H9 (cell line): ENCODE data around the gene MAP2. TPM values are rescaled to one million over a fixed set of nuclear protein-coding genes. Genes with fewer than 3 reads are reported as not detected.

Experiments used
- DNase-seq: peaks from one replicate; pipeline ENCODE4 v3.0.0-alpha.2; 2017
- H2AFZ ChIP-seq: one replicate; pipeline ENCODE4 v1.6.1; 2013; ENCODE audit warnings: mild to moderate bottlenecking, low read length, control low read depth, moderate library complexity
- H2AK5ac ChIP-seq: 2 replicates; pipeline ENCODE4 v1.6.1; 2013; ENCODE audit warnings: low read length, control low read depth, mixed read lengths; ENCODE audit not compliant: insufficient read length
- H2BK120ac ChIP-seq: one replicate; pipeline ENCODE4 v1.6.1; 2013; ENCODE audit warnings: low read depth, mild to moderate bottlenecking, low read length, control low read depth, inconsistent platforms; ENCODE audit not compliant: poor library complexity, severe bottlenecking
- H2BK12ac ChIP-seq: 2 replicates; pipeline ENCODE4 v1.6.1; 2013; ENCODE audit warnings: low read length, control low read depth, mixed read lengths, low read depth; ENCODE audit not compliant: insufficient read length
- H2BK15ac ChIP-seq: 2 replicates; pipeline ENCODE4 v1.6.1; 2013; ENCODE audit warnings: low read depth, low read length, control low read depth
- H2BK20ac ChIP-seq: one replicate; pipeline ENCODE4 v1.6.1; 2013; ENCODE audit warnings: low read depth, mild to moderate bottlenecking, low read length, control low read depth, inconsistent platforms; ENCODE audit not compliant: poor library complexity, severe bottlenecking
- H2BK5ac ChIP-seq: 2 replicates; pipeline ENCODE4 v1.6.1; 2013; ENCODE audit warnings: low read length, control low read depth, mixed read lengths; ENCODE audit not compliant: insufficient read length
- H3K14ac ChIP-seq: 2 replicates; pipeline ENCODE4 v1.6.1; 2013; ENCODE audit warnings: low read length, control low read depth; ENCODE audit not compliant: insufficient read depth
- H3K18ac ChIP-seq: 2 replicates; pipeline ENCODE4 v1.6.1; 2013; ENCODE audit warnings: low read depth, mild to moderate bottlenecking, mixed read lengths, low read length, control low read depth; ENCODE audit not compliant: insufficient read length
- H3K23ac ChIP-seq: 2 replicates; pipeline ENCODE4 v1.6.1; 2013; ENCODE audit warnings: low read length, control low read depth, mixed read lengths, low read depth; ENCODE audit not compliant: insufficient read length
- H3K23me2 ChIP-seq: 2 replicates; pipeline ENCODE4 v1.6.1; 2013; ENCODE audit warnings: low read depth, mild to moderate bottlenecking, mixed read lengths, low read length, control low read depth; ENCODE audit not compliant: insufficient read length, poor library complexity, severe bottlenecking
- H3K27ac ChIP-seq: 2 replicates; pipeline ENCODE4 v1.5.1; 2013; ENCODE audit warnings: low read length, control low read depth, mixed read lengths, low read depth; ENCODE audit not compliant: insufficient read length
- H3K27me3 ChIP-seq: 2 replicates; pipeline ENCODE4 v1.6.1; 2013; ENCODE audit warnings: low read length, control low read depth, inconsistent platforms; ENCODE audit not compliant: insufficient read depth
- H3K4ac ChIP-seq: 2 replicates; pipeline ENCODE4 v1.6.1; 2013; ENCODE audit warnings: low read depth, mild to moderate bottlenecking, control low read depth, inconsistent platforms, low read length, moderate library complexity
- H3K4me1 ChIP-seq: 2 replicates; pipeline ENCODE4 v1.6.1; 2013; ENCODE audit warnings: low read length, control low read depth, inconsistent platforms; ENCODE audit not compliant: insufficient read depth
- H3K4me2 ChIP-seq: 2 replicates; pipeline ENCODE4 v1.6.1; 2013; ENCODE audit warnings: low read length, control low read depth, mixed read lengths; ENCODE audit not compliant: insufficient read length, insufficient read depth
- H3K56ac ChIP-seq: 2 replicates; pipeline ENCODE4 v1.6.1; 2013; ENCODE audit warnings: low read depth, mild to moderate bottlenecking, mixed read lengths, low read length, control low read depth; ENCODE audit not compliant: insufficient read length
- H3K79me1 ChIP-seq: 2 replicates; pipeline ENCODE4 v1.6.1; 2013; ENCODE audit warnings: low read depth, mild to moderate bottlenecking, moderate library complexity, low read length, control low read depth, inconsistent platforms; ENCODE audit not compliant: insufficient read depth, poor library complexity, severe bottlenecking
- H3K79me2 ChIP-seq: 2 replicates; pipeline ENCODE4 v1.6.1; 2013; ENCODE audit warnings: low read length, control low read depth, inconsistent platforms; ENCODE audit not compliant: insufficient read depth
- H3K9ac ChIP-seq: 2 replicates; pipeline ENCODE4 v1.6.1; 2013; ENCODE audit warnings: low read length, control low read depth, mixed read lengths; ENCODE audit not compliant: insufficient read length; ENCODE audit errors: extremely low read depth
- H3K9me3 ChIP-seq: one replicate; pipeline ENCODE4 v1.6.1; 2013; ENCODE audit warnings: low read depth, low read length, inconsistent platforms; ENCODE audit not compliant: control insufficient read depth
- H3T11ph ChIP-seq: one replicate; pipeline ENCODE4 v1.6.1; 2013; ENCODE audit warnings: mild to moderate bottlenecking, low read length, control low read depth, inconsistent platforms
- H4K20me1 ChIP-seq: one replicate; pipeline ENCODE4 v1.6.1; 2013; ENCODE audit not compliant: control insufficient read depth, insufficient read length, insufficient read depth
- H4K5ac ChIP-seq: 2 replicates; pipeline ENCODE4 v1.6.1; 2013; ENCODE audit warnings: low read depth, mild to moderate bottlenecking, mixed read lengths, low read length, control low read depth; ENCODE audit not compliant: insufficient read length
- H4K8ac ChIP-seq: replicated peaks from 2 replicates; pipeline ENCODE4 v1.6.1; 2013; ENCODE audit warnings: low read length, control low read depth, mixed read lengths, low read depth; ENCODE audit not compliant: insufficient read length
- H4K91ac ChIP-seq: 2 replicates; pipeline ENCODE4 v1.6.1; 2013; ENCODE audit warnings: low read depth, mild to moderate bottlenecking, moderate library complexity, mixed read lengths, low read length, control low read depth; ENCODE audit not compliant: insufficient read length
- H3K27ac Mint-ChIP-seq, 3 experiments: 2 replicates in 2 of 3; 3 replicates in 1 of 3; pipeline ENCODE4 v1.8.0; 2020 to 2021; ENCODE audit warnings: mixed read lengths in 3 of 3, mild to moderate bottlenecking in 1 of 3, moderate library complexity in 1 of 3
- H3K27me3 Mint-ChIP-seq: 2 replicates; pipeline ENCODE4 v1.8.0; 2021; ENCODE audit warnings: low read depth, mild to moderate bottlenecking, moderate library complexity, mixed read lengths
- H3K36me3 Mint-ChIP-seq, 3 experiments: 2 replicates in 2 of 3; 3 replicates in 1 of 3; pipeline ENCODE4 v1.8.0; 2020 to 2021; ENCODE audit warnings: low read depth in 3 of 3, mixed read lengths in 3 of 3; ENCODE audit not compliant: insufficient read depth in 1 of 3
- H3K4me1 Mint-ChIP-seq, 2 experiments: 2 replicates each; pipeline ENCODE4 v1.8.0; 2020; ENCODE audit warnings: mixed read lengths in 2 of 2
- H3K4me3 Mint-ChIP-seq, 2 experiments: 2 replicates in 1 of 2; 3 replicates in 1 of 2; pipeline ENCODE4 v1.8.0; 2020 to 2021; ENCODE audit warnings: mild to moderate bottlenecking in 2 of 2, mixed read lengths in 2 of 2, moderate library complexity in 1 of 2
- H3K9me3 Mint-ChIP-seq, 2 experiments: 2 replicates in 1 of 2; 3 replicates in 1 of 2; pipeline ENCODE4 v1.8.0; 2020; ENCODE audit warnings: mild to moderate bottlenecking in 2 of 2, mixed read lengths in 2 of 2, moderate library complexity in 1 of 2
- WGBS: extraction: QIAGEN DNeasy Blood & Tissue Kit; methylation state at CpG from one replicate; pipeline ENCODE4 v1.1.7; 2013; ENCODE audit warnings: missing lambda C conversion rate, low lambda C conversion rate, mixed read lengths; ENCODE audit not compliant: insufficient read length; ENCODE audit errors: extremely low coverage; 5-methylcytosine and 5-hydroxymethylcytosine counted together
- total RNA-seq: library from RNA; stranded (reverse); gene quantifications from 2 replicates; pipeline ENCODE4 v1.2.1, GENCODE V29; 2021
- TF ChIP-seq, protein P1 (sequence below): fragments of 200-600 bp; sonication (generic); conservative IDR thresholded peaks from 3 replicates; pipeline ENCODE4 v1.8.0; 2021; ENCODE audit warnings: antibody characterized with exemption, mild to moderate bottlenecking

Gene MAP2
- total RNA-seq, 1 experiment from 2014 or later = 0.87 TPM

DNA sequence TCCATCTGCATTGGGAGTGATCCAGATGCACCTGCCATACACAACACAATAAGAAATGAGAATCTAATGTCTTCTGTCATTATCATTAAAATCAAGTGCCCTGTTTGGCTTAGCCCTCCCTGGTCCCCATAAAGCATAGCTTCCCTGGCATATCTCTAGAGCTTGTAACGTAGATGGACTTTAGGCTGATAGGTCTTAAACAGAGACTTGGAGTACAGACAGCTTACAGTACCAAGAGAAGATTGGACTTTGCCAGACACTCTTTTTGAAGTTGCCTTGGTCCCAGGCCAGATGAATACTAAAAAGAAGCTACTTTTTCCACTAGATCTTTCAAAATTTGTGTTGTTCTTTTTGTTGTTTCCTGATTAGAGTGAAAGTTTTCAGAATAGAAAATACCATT, 261.5 kb downstream of the MAP2 start:
- Histone ChIP-seq H2BK5ac (no peak overlapping the region), H3K56ac (no peak overlapping the region), H3K9me3 (no peaks in the 10 kb centered on the region), H2AK5ac (no peak overlapping the region), H3K18ac (no peak overlapping the region), H3K9ac (no peak overlapping the region), H4K20me1 (no peaks in the 10 kb centered on the region), H3K79me1 (no peaks in the 10 kb centered on the region), H4K91ac (no peak overlapping the region), H2BK12ac (no peak overlapping the region), H2BK120ac (no peak overlapping the region), H4K5ac (no peak overlapping the region), H3K4me1 (no peaks in the 10 kb centered on the region; the same call in 1 of the 2 replicates), H2BK15ac (no peak overlapping the region), H3K4me2 (no peak overlapping the region), H3K4ac (no peak overlapping the region), H3K27me3 (no peaks in the 10 kb centered on the region), H3T11ph (no peak overlapping the region), H3K14ac (no peak overlapping the region), H3K27ac (no peak overlapping the region), H4K8ac (no peak overlapping the region), H2BK20ac (no peak overlapping the region), H3K23ac (no peak overlapping the region), H3K23me2 (no peaks in the 10 kb centered on the region), H2AFZ (no peak overlapping the region), H3K79me2 (no peaks in the 10 kb centered on the region)
- H3K4me1 Mint-ChIP-seq = peaks cover 10% of the 10 kb centered on the region in 2 experiments
- TF ChIP-seq, protein P1, sequence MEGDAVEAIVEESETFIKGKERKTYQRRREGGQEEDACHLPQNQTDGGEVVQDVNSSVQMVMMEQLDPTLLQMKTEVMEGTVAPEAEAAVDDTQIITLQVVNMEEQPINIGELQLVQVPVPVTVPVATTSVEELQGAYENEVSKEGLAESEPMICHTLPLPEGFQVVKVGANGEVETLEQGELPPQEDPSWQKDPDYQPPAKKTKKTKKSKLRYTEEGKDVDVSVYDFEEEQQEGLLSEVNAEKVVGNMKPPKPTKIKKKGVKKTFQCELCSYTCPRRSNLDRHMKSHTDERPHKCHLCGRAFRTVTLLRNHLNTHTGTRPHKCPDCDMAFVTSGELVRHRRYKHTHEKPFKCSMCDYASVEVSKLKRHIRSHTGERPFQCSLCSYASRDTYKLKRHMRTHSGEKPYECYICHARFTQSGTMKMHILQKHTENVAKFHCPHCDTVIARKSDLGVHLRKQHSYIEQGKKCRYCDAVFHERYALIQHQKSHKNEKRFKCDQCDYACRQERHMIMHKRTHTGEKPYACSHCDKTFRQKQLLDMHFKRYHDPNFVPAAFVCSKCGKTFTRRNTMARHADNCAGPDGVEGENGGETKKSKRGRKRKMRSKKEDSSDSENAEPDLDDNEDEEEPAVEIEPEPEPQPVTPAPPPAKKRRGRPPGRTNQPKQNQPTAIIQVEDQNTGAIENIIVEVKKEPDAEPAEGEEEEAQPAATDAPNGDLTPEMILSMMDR = no peak
- DNase-seq = no peak
- no peaks in the 10 kb centered on the region for H3K9me3 Mint-ChIP-seq
- H3K4me3 Mint-ChIP-seq = no peak overlapping the region
- WGBS = no CpG with 5 or more reads among the region's 1 CpG
- no peak overlapping the region for H3K27ac Mint-ChIP-seq
- H3K36me3 Mint-ChIP-seq = no peaks in the 10 kb centered on the region
- peaks cover 2% of the 10 kb centered on the region; the same call in 1 of the 2 replicates for H3K27me3 Mint-ChIP-seq
